HG03135 (cell line): ENCODE data around the gene SUSD5.

Experiments used
- ATAC-seq: cut with Tn5 transposase; IDR thresholded peaks from one replicate; pipeline ENCODE4 v1.9.1; 2021; ENCODE audit warnings: mild to moderate bottlenecking, moderate library complexity; ENCODE audit not compliant: unreplicated experiment

SUSD5 gene

GRCh38 chr3:33218446-33219174 is at the start of gene SUSD5:
TSS of gene SUSD5 (minus strand) at chr3:33218810. CDS start at chr3:33218797, 13 bp downstream.
- no peak for ATAC-seq

GRCh38 chr3:33260104-33260503 is 41.5 kb upstream of the SUSD5 start:
- no peak for ATAC-seq

GRCh38 chr3:33256249-33256648 is 37.6 kb upstream of the SUSD5 start:
- no peak for ATAC-seq

GRCh38 chr3:33250712-33251111 is 32.1 kb upstream of the SUSD5 start:
- ATAC-seq, result no peak

GRCh38 chr3:33246786-33247185 is 28.2 kb upstream of the SUSD5 start:
- ATAC-seq, result no peak

- ATAC-seq, result no peak
Measured at GRCh38 chr3:33240261-33240660, 21.7 kb upstream of the SUSD5 start.

- no peak for ATAC-seq
Measured at GRCh38 chr3:33238923-33239322, 20.3 kb upstream of the SUSD5 start.

GRCh38 chr3:33237439-33237838 is 18.8 kb upstream of the SUSD5 start:
- ATAC-seq, result no peak

- no peak for ATAC-seq
Measured at GRCh38 chr3:33236005-33236404, 17.4 kb upstream of the SUSD5 start.

- ATAC-seq, result no peak
Measured at GRCh38 chr3:33233884-33234283, 15.3 kb upstream of the SUSD5 start.

GRCh38 chr3:33231756-33232465 is 13.3 kb upstream of the SUSD5 start:
- ATAC-seq, result no peak

GRCh38 chr3:33229947-33230346 is 11.3 kb upstream of the SUSD5 start:
- ATAC-seq, result no peak

- ATAC-seq, result no peak
Measured at GRCh38 chr3:33229066-33229465, 10.5 kb upstream of the SUSD5 start.

- ATAC-seq, result no peak
Measured at GRCh38 chr3:33221241-33221640, 2.6 kb upstream of the SUSD5 start.

GRCh38 chr3:33219175-33219487 is 521 bp upstream of the SUSD5 start:
- no peak for ATAC-seq

- no peak for ATAC-seq
Measured at GRCh38 chr3:33217866-33218445, 654 bp downstream of the SUSD5 start.

- ATAC-seq, result no peak
Measured at GRCh38 chr3:33215739-33216138, 2.9 kb downstream of the SUSD5 start.

- ATAC-seq, result no peak
Measured at GRCh38 chr3:33212406-33212805, 6.2 kb downstream of the SUSD5 start.

GRCh38 chr3:33211444-33211843 is 7.2 kb downstream of the SUSD5 start:
- ATAC-seq, result no peak

GRCh38 chr3:33209357-33209756 is 9.3 kb downstream of the SUSD5 start:
- ATAC-seq, result no peak

GRCh38 chr3:33202711-33203457 is 15.7 kb downstream of the SUSD5 start:
- no peak for ATAC-seq

GRCh38 chr3:33201195-33201594 is 17.4 kb downstream of the SUSD5 start:
- ATAC-seq, result no peak
